IPS DF 4.7 (cell line): Measurements from ENCODE around the gene REXO4.
"Not testable (repeated sequence)": the region's sequence is repeated elsewhere in the genome, so short reads cannot be mapped to it uniquely, and the experiment has no call there.

Experiments used
- DNase-seq: peaks from one replicate; pipeline ENCODE4 v3.0.0-alpha.2; 2013; ENCODE audit warnings: low spot score; ENCODE audit errors: extremely low read depth

Gene REXO4

DNA sequence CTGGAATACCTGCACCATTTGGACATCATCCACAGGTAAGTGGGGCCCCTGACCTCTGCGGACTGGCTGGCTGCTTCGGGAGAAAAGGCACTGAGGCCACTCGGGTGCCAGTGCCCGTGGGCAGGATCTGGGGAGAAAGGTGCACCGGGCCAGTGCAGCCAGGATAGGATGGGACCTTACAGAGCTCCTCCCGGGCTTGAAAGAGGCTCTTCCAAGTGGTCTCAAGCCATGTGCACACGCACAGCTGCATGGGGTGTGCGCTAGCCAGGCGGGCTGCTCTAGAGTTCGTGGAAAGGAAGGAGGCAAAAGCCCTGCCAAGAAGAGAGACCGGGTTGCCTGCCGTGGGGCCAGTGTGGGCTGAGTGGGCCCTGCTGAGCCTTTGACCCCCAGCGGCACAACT is 28.2 kb downstream of the REXO4 start:
- DNase-seq = no peak

DNA sequence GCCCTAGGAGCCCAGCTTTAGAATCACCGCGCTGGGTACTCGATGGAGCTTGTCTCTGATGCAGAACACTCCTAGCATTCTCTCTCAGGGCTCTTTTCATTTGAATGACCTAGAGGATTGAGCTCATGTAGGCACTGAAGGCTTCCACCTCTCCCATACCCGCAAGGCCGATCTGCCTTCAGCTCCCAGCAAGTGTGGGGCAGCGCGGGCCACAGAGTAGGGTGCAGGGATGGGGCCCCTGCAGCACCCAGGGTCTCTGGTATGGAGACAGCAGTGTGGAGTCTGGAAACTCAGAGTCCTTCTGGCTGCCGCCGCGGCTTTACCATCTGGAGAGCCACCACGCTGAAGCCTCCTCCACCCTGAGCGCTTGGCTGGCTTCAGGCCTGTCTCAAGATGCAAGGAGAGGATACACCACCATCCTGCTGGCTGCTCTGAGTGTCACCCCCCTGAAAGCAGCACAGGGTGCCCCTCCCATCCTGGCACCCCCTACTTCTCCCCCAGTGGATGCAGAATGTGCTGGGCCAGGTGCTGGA is 28.7 kb downstream of the REXO4 start:
- no peak for DNase-seq

GRCh38 chr9:133387680-133388079 is 30.1 kb downstream of the REXO4 start:
- DNase-seq = no peak

- DNase-seq = no peak
Measured at GRCh38 chr9:133386338-133386737, 31.5 kb downstream of the REXO4 start.

DNA sequence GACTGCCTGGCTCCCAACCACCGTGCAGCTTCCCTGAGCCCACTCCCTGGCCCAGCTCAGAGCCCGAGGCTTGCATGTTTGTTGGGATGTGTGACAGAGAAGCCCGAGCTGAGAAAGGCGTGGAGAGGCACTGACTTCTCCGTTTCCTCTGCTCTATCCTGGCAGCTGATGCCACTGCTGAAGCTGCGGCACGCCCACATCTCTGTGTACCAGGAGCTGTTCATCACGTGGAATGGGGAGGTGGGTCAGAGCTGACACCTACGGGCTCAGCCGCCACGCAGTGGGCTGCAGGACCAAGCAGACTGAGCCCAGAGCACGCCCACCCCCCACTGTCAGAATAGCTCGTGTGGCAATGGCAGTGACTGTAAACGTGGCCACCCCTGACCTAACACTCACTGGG is 32.4 kb downstream of the REXO4 start:
- no peak for DNase-seq

GRCh38 chr9:133384736-133385321 is 33.0 kb downstream of the REXO4 start:
- DNase-seq = no peak

- no peak for DNase-seq
Measured at GRCh38 chr9:133383438-133383837, 34.4 kb downstream of the REXO4 start.

GRCh38 chr9:133382507-133383141 is 35.2 kb downstream of the REXO4 start:
- DNase-seq = no peak

DNA sequence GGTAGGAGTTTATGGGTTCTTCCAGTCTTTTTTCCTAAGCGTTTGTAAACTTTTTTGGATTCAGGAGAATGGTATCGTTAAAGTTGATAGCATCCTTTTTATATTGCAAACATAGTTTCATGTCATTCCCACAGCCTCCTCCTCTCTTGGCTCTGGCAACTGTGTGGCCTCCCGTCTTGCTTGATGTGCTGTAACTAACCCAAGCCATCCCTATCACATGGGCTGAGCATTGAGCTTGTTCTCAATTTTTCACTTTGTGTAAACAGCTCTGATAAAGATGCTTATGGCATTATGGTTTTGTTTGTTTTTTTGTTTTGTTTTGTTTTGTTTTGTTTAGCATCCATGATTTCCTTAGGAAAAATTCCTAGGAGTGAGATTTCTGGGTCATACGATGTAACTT is 37.1 kb downstream of the REXO4 start:
- no peak for DNase-seq

GRCh38 chr9:133379153-133380086 is 38.4 kb downstream of the REXO4 start:
- no peak for DNase-seq

DNA sequence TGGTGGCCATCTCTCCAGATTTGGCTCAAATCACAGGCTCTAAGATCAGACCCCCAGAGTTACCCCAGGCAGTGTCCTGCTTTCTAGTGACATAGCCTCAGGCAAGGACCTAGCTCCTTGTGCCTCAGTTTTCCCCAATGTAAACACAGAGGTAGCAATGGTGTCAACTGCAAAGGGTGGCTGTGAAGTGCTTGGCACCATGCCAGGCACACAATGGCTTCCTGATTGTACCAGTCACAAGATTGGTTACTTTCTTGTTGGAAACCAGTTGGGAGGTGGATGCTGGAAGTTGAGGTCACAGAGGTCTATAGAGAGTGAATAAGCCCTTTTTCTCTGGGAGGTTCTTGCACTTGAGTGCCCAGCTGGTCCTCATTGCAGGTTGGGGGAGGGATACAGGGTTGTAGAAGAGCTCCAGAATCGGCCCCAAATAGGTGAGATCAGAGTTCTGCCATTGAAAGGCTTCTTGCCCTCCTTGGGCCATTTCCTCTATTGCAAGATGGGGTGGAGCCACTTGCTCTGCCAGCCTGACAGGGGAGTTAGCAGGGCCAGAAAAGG is 39.3 kb downstream of the REXO4 start:
- DNase-seq = no peak

DNA sequence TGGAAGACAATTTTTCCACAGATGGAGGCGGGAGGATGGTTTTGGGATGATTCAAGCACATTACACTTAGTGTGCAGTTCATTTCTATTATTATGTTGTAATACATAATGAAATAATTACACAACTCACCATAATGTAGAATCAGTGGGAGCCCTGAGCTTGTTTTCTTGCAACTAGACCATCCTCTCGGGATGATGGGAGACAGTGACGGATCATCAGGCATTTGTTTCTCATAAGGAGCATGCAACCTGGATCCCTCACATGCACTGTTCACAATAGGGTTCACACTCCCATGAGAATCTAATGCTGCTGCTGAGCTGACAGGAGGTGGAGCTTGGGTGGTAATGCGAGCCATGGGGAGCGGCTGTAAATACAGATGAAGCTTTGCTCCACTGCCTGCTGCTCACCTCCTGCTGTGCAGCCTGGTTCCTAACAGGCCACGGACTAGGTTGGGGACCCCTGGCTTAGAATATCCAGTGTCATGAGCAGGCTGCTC is 40.0 kb downstream of the REXO4 start:
- DNase-seq = no peak

DNA sequence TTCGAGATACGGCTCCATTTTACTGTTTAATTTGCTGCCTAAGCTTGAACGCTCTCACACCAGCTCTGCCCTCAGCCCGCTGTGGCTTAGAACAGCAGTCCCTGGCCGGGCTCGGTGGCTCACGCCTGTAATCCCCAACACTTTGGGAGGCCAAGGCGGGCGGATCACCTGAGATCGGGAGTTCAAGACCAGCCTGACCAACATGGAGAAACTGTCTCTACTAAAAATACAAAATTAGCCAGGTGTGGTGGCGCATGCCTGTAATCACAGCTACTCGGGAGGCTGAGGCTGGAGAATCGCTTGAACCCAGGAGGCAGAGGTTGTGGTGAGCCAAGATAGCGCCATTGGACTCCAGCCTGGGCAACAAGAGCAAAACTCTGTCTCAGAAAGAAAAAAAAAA is 40.5 kb downstream of the REXO4 start:
- DNase-seq = not testable (repeated sequence)

GRCh38 chr9:133375724-133376654 is 41.8 kb downstream of the REXO4 start, which contains the start of the genes STKLD1 and SURF4:
Gene STKLD1 (plus strand): TSS chr9:133376366. CDS start chr9:133376474, 108 bp downstream.
Gene SURF4 (minus strand): TSS chr9:133376060. CDS start chr9:133375969, 91 bp downstream.
- no peak for DNase-seq

GRCh38 chr9:133375116-133375723 is 42.6 kb downstream of the REXO4 start:
- DNase-seq = no peak

- DNase-seq = no peak
Measured at GRCh38 chr9:133374612-133375115, 43.1 kb downstream of the REXO4 start.

GRCh38 chr9:133372144-133372543 is 45.7 kb downstream of the REXO4 start:
- no peak for DNase-seq

- no peak for DNase-seq
Measured at GRCh38 chr9:133371261-133371711, 46.5 kb downstream of the REXO4 start.

GRCh38 chr9:133370685-133371084 is 47.1 kb downstream of the REXO4 start:
- no peak for DNase-seq

- no peak for DNase-seq
Measured at GRCh38 chr9:133369933-133370332, 47.9 kb downstream of the REXO4 start.
